OCI-LY3 (cell line): Measurements from ENCODE around the gene TENM4.

Experiments used
- H2AFZ ChIP-seq: fragments of 200-600, 300-600 bp; shearing (Covaris generic); 2 replicates; pipeline ENCODE4 v1.6.0; 2014; ENCODE audit warnings: antibody characterized with exemption, low read depth, low read length
- H3K27ac ChIP-seq: fragments of 200-600, 300-600 bp; sonication (generic); 2 replicates; pipeline ENCODE4 v1.5.1; 2014; ENCODE audit warnings: mild to moderate bottlenecking, low read length, moderate library complexity, mixed read lengths
- H3K27me3 ChIP-seq: fragments of 200-600, 300-600 bp; sonication (generic); 2 replicates; pipeline ENCODE4 v1.6.1; 2014; ENCODE audit warnings: low read depth, low read length, mixed read lengths
- H3K36me3 ChIP-seq: fragments of 200-600, 300-600 bp; sonication (generic); replicated peaks from 2 replicates; pipeline ENCODE3; 2014; ENCODE audit warnings: low read depth, low read length, mixed read lengths
- H3K4me1 ChIP-seq: fragments of 300-600, 200-600 bp; sonication (generic); 2 replicates; pipeline ENCODE4 v1.6.1; 2014; ENCODE audit warnings: low read length, mixed read lengths
- H3K4me2 ChIP-seq: fragments of 200-600, 300-600 bp; sonication (generic); 2 replicates; pipeline ENCODE4 v1.6.1; 2014; ENCODE audit warnings: low read length, mixed read lengths
- H3K4me3 ChIP-seq: fragments of 300-600, 200-600 bp; sonication (generic); 2 replicates; pipeline ENCODE4 v1.5.1; 2014; ENCODE audit warnings: antibody characterized with exemption, mild to moderate bottlenecking, low read length, moderate library complexity
- H3K79me2 ChIP-seq: fragments of 300-600, 200-600 bp; shearing (Covaris generic); 2 replicates; pipeline ENCODE4 v1.6.1; 2014; ENCODE audit warnings: mild to moderate bottlenecking, low read length, mixed read lengths
- H3K9ac ChIP-seq: fragments of 300-600, 200-600 bp; shearing (Covaris generic); 2 replicates; pipeline ENCODE4 v1.6.0; 2014; ENCODE audit warnings: mild to moderate bottlenecking, low read length, moderate library complexity
- H3K9me3 ChIP-seq: fragments of 200-600, 300-600 bp; shearing (Covaris generic); 2 replicates; pipeline ENCODE4 v1.6.1; 2014; ENCODE audit warnings: low read length, mixed read lengths; ENCODE audit not compliant: insufficient read depth
- H4K20me1 ChIP-seq: fragments of 200-600, 300-600 bp; sonication (generic); 2 replicates; pipeline ENCODE4 v1.6.1; 2016; ENCODE audit warnings: low read length, mixed read lengths; ENCODE audit not compliant: insufficient read depth
- EZH2phosphoT487 ChIP-seq: fragments of 200-600 bp; shearing (Covaris generic); IDR thresholded peaks from 2 replicates; pipeline ENCODE4 v1.6.1; 2018; ENCODE audit warnings: antibody characterized with exemption, mixed run types, low read depth
- TF ChIP-seq, protein P1 (sequence below): fragments of 200-600, 300-600 bp; sonication (generic); IDR thresholded peaks from 2 replicates; pipeline ENCODE4 v1.5.1; 2014; ENCODE audit warnings: antibody characterized with exemption, low read length, low read depth

TENM4 gene

DNA sequence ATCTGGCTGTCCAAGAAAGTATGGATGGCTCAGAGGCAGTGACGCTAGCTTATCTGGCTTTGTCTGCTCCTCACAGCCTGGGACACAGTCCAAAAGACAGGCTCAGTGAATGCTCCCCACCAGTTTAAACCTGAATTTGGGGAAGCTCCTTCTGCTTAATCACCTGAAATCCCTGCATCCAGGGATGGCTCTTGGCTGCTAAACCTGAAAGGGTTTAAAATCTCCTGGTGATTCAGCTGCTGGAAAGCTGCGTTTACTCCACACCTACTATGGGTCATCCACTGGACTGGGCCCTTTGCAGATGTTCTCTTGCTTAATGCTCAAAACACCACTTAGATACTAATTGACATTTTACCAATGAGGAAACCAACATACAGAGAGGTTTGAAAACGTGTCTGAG is 564.2 kb downstream of the TENM4 start:
- H3K4me3 ChIP-seq: no peak overlapping the region

DNA sequence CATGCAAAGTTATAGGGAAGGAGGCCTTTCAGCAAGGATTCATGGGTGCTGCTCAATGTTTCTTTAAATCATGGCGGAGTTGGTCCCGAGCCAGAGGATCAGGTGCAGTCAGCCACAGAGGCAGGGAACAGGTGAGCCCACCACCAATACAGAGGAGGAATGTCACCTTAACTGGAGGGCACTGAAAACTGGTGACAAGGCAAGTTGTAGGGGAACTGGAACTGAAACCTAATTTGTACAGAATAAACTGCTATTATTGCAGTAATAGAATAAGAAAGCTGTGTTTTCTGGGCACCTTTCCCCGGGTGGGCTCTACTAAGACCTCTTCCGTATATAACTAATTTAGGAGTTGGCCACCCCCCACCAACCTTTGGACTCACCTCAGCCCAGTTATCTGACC is 570.2 kb downstream of the TENM4 start:
- Histone ChIP-seq H3K79me2 (no peaks in the 10 kb centered on the region), H3K4me1 (peaks cover 7% of the 10 kb centered on the region; the same call in 1 of the 2 replicates), H3K27me3 (no peaks in the 10 kb centered on the region), H3K27ac (no peak overlapping the region), H3K4me3 (no peak overlapping the region), H3K36me3 (no peaks in the 10 kb centered on the region), H3K4me2 (no peak overlapping the region), H2AFZ (no peak overlapping the region), H3K9me3 (no peaks in the 10 kb centered on the region), H4K20me1 (no peaks in the 10 kb centered on the region), H3K9ac (no peak overlapping the region)
- TF ChIP-seq, protein P1, sequence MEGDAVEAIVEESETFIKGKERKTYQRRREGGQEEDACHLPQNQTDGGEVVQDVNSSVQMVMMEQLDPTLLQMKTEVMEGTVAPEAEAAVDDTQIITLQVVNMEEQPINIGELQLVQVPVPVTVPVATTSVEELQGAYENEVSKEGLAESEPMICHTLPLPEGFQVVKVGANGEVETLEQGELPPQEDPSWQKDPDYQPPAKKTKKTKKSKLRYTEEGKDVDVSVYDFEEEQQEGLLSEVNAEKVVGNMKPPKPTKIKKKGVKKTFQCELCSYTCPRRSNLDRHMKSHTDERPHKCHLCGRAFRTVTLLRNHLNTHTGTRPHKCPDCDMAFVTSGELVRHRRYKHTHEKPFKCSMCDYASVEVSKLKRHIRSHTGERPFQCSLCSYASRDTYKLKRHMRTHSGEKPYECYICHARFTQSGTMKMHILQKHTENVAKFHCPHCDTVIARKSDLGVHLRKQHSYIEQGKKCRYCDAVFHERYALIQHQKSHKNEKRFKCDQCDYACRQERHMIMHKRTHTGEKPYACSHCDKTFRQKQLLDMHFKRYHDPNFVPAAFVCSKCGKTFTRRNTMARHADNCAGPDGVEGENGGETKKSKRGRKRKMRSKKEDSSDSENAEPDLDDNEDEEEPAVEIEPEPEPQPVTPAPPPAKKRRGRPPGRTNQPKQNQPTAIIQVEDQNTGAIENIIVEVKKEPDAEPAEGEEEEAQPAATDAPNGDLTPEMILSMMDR: no peak
- TF ChIP-seq EZH2phosphoT487: no peak

More for the DNA sequence above, 564.2 kb downstream of the TENM4 start:
- no peak overlapping the region for H3K27ac ChIP-seq
- H3K27me3 ChIP-seq: no peaks in the 10 kb centered on the region
- H3K9me3 ChIP-seq: no peaks in the 10 kb centered on the region
- peaks cover 12% of the 10 kb centered on the region for H3K36me3 ChIP-seq
- no peaks in the 10 kb centered on the region for H3K4me1 ChIP-seq
- no peak overlapping the region for H3K4me2 ChIP-seq
- H3K9ac ChIP-seq: no peak overlapping the region
- H3K79me2 ChIP-seq: no peaks in the 10 kb centered on the region
- H2AFZ ChIP-seq: no peak overlapping the region
- TF ChIP-seq EZH2phosphoT487: no peak
- TF ChIP-seq, protein P1: no peak
- H4K20me1 ChIP-seq: no peaks in the 10 kb centered on the region

DNA sequence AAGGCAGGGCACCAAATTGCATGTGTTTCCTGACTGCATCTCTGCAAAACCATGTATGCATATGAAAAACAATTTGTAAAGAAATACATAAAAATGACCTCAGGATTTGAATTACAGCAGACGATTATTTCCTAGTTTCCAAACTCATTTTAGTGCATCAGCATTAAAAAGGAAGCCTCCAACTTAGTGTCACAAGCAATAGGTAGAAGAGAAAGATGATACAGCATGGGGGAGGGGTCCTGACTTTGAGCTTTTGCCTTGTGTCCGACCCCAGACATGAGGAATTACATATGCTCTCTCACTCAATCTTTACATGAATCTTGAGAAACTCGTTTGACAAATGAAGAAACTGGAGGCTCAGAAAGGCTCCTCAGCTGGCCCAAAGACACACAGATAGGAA is 571.5 kb downstream of the TENM4 start:
- no peak overlapping the region for H3K4me2 ChIP-seq
- H3K4me1 ChIP-seq: peaks cover 7% of the 10 kb centered on the region; the same call in 1 of the 2 replicates
- no peaks in the 10 kb centered on the region for H3K36me3 ChIP-seq
- no peaks in the 10 kb centered on the region for H3K27me3 ChIP-seq
- H3K9me3 ChIP-seq: no peaks in the 10 kb centered on the region
- no peaks in the 10 kb centered on the region for H4K20me1 ChIP-seq
- no peak for TF ChIP-seq EZH2phosphoT487
- H2AFZ ChIP-seq: no peak overlapping the region
- H3K9ac ChIP-seq: no peak overlapping the region
- H3K27ac ChIP-seq: no peak overlapping the region
- no peak overlapping the region for H3K4me3 ChIP-seq
- no peaks in the 10 kb centered on the region for H3K79me2 ChIP-seq

DNA sequence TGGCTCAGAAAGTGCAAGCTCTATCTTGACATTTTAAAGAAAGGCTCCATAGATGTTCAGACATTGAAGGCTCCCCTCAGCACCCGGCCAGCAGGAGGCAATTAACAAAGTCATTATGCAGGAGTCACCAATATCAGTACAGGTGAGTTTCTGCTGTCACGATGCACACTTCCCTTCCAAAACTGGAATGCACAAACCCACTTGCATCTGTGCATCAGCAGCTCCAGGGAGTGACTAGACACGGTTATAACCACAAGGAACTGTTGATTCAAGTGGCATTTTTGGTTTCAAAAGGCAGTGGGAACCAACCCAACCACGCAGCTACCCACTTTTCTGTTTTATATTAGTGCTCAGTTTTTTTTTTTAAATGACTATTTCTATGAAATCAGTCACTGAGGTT is 572.3 kb downstream of the TENM4 start:
- no peak overlapping the region for H3K4me2 ChIP-seq
- H3K4me1 ChIP-seq: peaks cover 7% of the 10 kb centered on the region; the same call in 1 of the 2 replicates
- no peaks in the 10 kb centered on the region for H3K79me2 ChIP-seq
- no peaks in the 10 kb centered on the region for H4K20me1 ChIP-seq
- no peaks in the 10 kb centered on the region for H3K9me3 ChIP-seq
- no peaks in the 10 kb centered on the region for H3K27me3 ChIP-seq
- H3K9ac ChIP-seq: no peak overlapping the region
- H3K27ac ChIP-seq: no peak overlapping the region
- no peak overlapping the region for H2AFZ ChIP-seq
- H3K36me3 ChIP-seq: no peaks in the 10 kb centered on the region
- TF ChIP-seq, protein P1: no peak
- no peak for TF ChIP-seq EZH2phosphoT487
- no peak overlapping the region for H3K4me3 ChIP-seq
